Skeletal muscle tissue (tissue), 4 donors: ENCODE data around the gene STEAP2. TPM values are rescaled to one million over a fixed set of nuclear protein-coding genes. Genes with fewer than 3 reads are reported as not detected.

Experiments
- H3K27ac ChIP-seq: one replicate; pipeline ENCODE4 v1.7.0; 2013; ENCODE audit warnings: mild to moderate bottlenecking, low read depth, low read length, inconsistent platforms
- H3K27me3 ChIP-seq, 3 donors: one replicate each; pipeline ENCODE4 v1.7.0; 2013; ENCODE audit warnings: low read length in 3 of 3; ENCODE audit not compliant: control insufficient read depth in 3 of 3, insufficient read depth in 3 of 3
- H3K36me3 ChIP-seq, 3 donors: one replicate each; pipeline ENCODE4 v1.7.0; 2013; ENCODE audit warnings: low read length in 3 of 3; ENCODE audit not compliant: control insufficient read depth in 3 of 3, insufficient read depth in 3 of 3
- H3K4me1 ChIP-seq, 3 donors: one replicate each; pipeline ENCODE4 v1.7.0; 2013; ENCODE audit warnings: low read length in 3 of 3, mild to moderate bottlenecking in 3 of 3; ENCODE audit not compliant: control insufficient read depth in 3 of 3, insufficient read depth in 3 of 3
- H3K4me3 ChIP-seq, 3 donors: one replicate each; pipeline ENCODE4 v1.7.0; 2013; ENCODE audit warnings: low read length in 3 of 3
- H3K9ac ChIP-seq, 3 donors: one replicate each; pipeline ENCODE4 v1.7.0; 2013; ENCODE audit warnings: low read length in 3 of 3, mild to moderate bottlenecking in 3 of 3, moderate library complexity in 2 of 3, low read depth in 1 of 3
- H3K9me3 ChIP-seq, 3 donors: one replicate each; pipeline ENCODE4 v1.7.0; 2013; ENCODE audit warnings: low read length in 3 of 3; ENCODE audit not compliant: control insufficient read depth in 3 of 3
- total RNA-seq: library from RNA; depleted of rRNA; stranded (reverse); fragments of >200 nt; gene quantifications from one replicate; pipeline ENCODE4 v1.2.3, GENCODE V29; 2014
- donor health status: Osteomylitis.

STEAP2 gene
- total RNA-seq, 1 donor from 2014 or later = 2.6 TPM

DNA sequence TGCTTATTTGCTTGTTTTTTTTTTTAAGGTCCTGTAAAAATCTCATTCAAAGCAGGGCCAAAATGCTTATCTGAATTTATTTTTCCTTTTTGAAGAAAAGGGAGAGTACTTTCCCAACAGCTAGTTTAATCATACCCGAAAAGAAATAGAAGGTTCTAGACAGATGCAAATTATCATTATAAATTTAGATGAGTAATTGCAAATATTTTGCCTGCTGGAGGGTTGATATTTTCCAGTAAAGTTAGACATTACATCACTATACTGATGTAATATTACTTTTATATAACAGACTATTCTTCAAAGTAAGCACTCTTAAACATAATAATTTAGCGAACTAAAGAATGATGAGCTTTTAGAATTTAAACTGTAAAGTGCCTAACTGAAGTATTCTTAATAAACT, 19.3 kb downstream of the STEAP2 start:
- H3K9me3 ChIP-seq = no peaks in the 10 kb centered on the region

DNA sequence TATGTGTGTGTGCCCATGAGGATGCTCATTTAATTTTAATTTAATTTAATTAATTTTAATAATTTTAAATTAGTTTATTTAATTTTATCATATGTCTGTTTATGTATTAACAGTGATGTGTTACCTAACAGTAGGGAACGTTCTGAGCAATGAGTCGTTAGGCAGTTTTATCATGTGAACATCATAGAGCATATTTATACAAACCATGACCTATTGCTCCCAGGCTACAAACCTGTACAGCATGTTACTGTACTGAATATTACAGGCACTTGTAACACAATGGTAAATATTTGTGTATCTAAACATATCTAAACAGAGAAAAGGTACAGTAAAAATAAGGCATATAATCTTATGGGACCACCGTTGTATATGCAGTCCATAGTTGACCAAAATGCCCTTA, 19.8 kb downstream of the STEAP2 start:
- no peak overlapping the region for H3K27ac ChIP-seq
- H3K4me1 ChIP-seq = no peaks in the 10 kb centered on the region
- H3K36me3 ChIP-seq = no peaks in the 10 kb centered on the region
- H3K4me3 ChIP-seq = no peak overlapping the region
- no peak overlapping the region for H3K9ac ChIP-seq
- H3K27me3 ChIP-seq = no peaks in the 10 kb centered on the region
- no peaks in the 10 kb centered on the region for H3K9me3 ChIP-seq

More for the DNA sequence above, 19.3 kb downstream of the STEAP2 start:
- no peaks in the 10 kb centered on the region for H3K27me3 ChIP-seq
- no peak overlapping the region for H3K4me3 ChIP-seq
- no peaks in the 10 kb centered on the region for H3K4me1 ChIP-seq
- H3K27ac ChIP-seq = no peak overlapping the region
- no peaks in the 10 kb centered on the region for H3K36me3 ChIP-seq
- H3K9ac ChIP-seq = no peak overlapping the region

DNA sequence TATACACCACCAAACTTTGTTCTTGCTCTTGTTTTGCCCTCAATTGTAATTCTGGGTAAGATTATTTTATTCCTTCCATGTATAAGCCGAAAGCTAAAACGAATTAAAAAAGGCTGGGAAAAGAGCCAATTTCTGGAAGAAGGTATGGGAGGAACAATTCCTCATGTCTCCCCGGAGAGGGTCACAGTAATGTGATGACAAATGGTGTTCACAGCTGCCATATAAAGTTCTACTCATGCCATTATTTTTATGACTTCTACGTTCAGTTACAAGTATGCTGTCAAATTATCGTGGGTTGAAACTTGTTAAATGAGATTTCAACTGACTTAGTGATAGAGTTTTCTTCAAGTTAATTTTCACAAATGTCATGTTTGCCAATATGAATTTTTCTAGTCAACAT, 20.9 kb downstream of the STEAP2 start:
- Histone ChIP-seq H3K9me3 (no peaks in the 10 kb centered on the region), H3K27ac (no peak overlapping the region), H3K4me1 (no peaks in the 10 kb centered on the region)

DNA sequence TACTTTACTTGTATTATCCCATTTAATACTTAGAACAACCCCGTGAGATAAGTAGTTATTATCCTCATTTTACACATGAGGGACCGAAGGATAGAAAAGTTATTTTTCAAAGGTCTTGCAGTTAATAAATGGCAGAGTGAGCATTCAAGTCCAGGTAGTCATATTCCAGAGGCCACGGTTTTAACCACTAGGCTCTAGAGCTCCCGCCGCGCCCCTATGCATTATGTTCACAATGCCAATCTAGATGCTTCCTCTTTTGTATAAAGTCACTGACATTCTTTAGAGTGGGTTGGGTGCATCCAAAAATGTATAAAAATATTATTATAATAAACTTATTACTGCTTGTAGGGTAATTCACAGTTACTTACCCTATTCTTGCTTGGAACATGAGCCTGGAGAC, 22.0 kb downstream of the STEAP2 start:
- Histone ChIP-seq H3K4me3 (no peak overlapping the region), H3K27me3 (no peaks in the 10 kb centered on the region), H3K36me3 (no peaks in the 10 kb centered on the region), H3K9ac (no peak overlapping the region), H3K4me1 (no peaks in the 10 kb centered on the region), H3K9me3 (no peaks in the 10 kb centered on the region), H3K27ac (no peak overlapping the region)

More for the DNA sequence above, 20.9 kb downstream of the STEAP2 start:
- H3K4me3 ChIP-seq = no peak overlapping the region
- no peaks in the 10 kb centered on the region for H3K36me3 ChIP-seq
- H3K27me3 ChIP-seq = no peaks in the 10 kb centered on the region
- no peak overlapping the region for H3K9ac ChIP-seq

DNA sequence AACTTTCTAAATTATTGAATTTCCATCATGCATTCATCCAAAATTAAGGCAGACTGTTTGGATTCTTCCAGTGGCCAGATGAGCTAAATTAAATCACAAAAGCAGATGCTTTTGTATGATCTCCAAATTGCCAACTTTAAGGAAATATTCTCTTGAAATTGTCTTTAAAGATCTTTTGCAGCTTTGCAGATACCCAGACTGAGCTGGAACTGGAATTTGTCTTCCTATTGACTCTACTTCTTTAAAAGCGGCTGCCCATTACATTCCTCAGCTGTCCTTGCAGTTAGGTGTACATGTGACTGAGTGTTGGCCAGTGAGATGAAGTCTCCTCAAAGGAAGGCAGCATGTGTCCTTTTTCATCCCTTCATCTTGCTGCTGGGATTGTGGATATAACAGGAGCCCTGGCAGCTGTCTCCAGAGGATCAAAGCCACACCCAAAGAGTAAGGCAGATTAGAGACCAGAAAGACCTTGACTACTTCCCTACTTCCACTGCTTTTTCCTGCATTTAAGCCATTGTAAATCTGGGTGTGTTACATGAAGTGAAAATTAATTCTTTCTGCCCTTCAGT, 25.3 kb downstream of the STEAP2 start:
- Histone ChIP-seq H3K27me3 (no peaks in the 10 kb centered on the region), H3K4me3 (no peak overlapping the region), H3K4me1 (no peaks in the 10 kb centered on the region), H3K9me3 (no peaks in the 10 kb centered on the region), H3K9ac (no peak overlapping the region), H3K27ac (no peak overlapping the region), H3K36me3 (no peaks in the 10 kb centered on the region)

DNA sequence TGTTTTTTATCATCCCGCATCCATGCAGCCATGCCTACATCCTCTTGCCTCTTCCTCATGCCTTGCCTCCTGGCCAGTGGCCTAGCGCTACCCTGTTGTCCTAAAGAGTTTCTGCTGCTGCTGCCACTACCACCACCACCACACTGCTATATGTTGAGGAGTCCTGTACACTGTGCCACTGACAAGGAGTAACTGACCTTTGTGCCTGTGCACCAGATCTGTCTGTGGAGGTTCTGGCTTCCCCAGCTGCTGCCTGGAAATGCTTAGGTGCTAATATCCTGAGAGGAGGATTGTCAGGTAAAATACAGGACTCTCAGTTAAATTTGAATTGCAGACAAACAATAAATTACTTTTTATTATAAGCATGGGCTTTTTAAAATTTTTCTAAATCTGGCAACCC, 26.5 kb downstream of the STEAP2 start:
- Histone ChIP-seq H3K27me3 (no peaks in the 10 kb centered on the region), H3K9me3 (no peaks in the 10 kb centered on the region), H3K4me1 (no peaks in the 10 kb centered on the region), H3K4me3 (no peak overlapping the region), H3K9ac (no peak overlapping the region), H3K36me3 (no peaks in the 10 kb centered on the region), H3K27ac (no peak overlapping the region)

DNA sequence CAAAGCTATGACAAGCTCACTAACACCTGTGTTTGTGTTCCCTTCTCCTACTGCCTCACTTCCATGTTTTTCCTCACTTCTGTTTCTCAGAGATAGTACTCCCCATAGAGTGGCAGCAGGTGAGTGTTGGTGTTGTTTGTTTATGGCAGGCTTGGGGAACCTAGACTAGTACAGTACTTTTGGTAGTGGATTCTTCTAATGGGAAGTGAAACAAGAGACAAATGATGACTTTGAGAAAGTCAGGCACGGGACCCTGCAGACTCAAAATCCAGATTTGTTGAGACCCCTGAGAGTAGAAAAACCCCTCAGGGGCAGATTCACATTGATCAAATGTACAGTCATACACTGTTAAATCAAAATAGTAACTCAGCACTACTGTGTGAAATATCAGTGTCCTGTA, 27.0 kb downstream of the STEAP2 start:
- Histone ChIP-seq H3K9ac (no peak overlapping the region), H3K4me1 (no peaks in the 10 kb centered on the region), H3K27ac (no peak overlapping the region), H3K27me3 (no peaks in the 10 kb centered on the region), H3K9me3 (no peaks in the 10 kb centered on the region), H3K4me3 (no peak overlapping the region), H3K36me3 (no peaks in the 10 kb centered on the region)

DNA sequence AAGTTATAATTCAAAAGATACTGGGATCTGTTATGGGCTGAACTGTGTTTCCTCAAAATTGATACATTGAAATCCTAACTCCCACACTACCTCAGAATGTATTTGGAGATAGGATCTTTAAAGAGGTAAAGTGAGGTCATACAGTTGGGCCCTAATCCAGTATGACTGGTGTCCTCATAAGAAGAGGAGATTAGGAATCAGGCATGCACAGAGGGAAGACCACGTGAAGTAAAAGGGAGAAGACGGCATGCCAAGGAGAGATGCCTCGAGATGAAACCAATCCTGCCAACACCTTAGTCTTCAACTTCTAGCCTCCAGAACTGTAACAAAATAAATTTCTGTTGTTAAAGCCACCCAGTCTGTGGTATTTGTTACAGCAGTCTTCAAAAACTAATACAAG, 27.5 kb downstream of the STEAP2 start:
- no peaks in the 10 kb centered on the region for H3K9me3 ChIP-seq
- H3K27me3 ChIP-seq = no peaks in the 10 kb centered on the region
- no peak overlapping the region for H3K9ac ChIP-seq
- H3K4me3 ChIP-seq = no peak overlapping the region
- H3K36me3 ChIP-seq = no peaks in the 10 kb centered on the region
- peaks cover 0 to 1% (median under 1%) of the 10 kb centered on the region in 3 donors for H3K4me1 ChIP-seq
- no peak overlapping the region for H3K27ac ChIP-seq

DNA sequence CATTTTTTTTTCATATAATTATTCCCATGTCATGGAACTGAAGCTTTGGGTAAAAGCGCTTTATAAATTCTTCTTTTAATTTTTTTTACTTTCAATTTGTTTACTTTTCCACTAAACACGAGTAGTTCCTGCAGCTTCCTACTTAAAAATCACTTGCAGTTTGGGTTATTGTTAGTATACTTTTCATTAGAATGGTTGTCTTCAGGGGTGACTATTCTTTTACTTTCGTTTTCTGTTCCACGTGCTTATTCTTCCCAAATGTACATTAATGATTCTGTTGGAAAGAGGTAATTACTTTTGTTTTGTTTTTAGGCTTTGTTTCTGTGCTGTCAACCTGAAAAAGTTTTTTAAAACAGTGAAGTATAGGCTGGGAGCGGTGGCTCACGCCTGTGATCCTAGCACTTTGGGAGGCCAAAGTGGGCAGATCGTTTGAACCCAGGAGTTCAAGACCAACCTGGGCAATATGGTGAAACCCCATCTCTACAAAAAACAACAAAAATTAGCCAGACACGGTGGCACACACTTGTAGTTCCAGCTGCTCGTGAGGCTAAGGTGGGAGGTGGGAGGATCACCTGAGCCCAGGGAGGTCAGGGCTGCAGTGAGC, 28.2 kb downstream of the STEAP2 start:
- H3K27ac ChIP-seq = no peak overlapping the region

DNA sequence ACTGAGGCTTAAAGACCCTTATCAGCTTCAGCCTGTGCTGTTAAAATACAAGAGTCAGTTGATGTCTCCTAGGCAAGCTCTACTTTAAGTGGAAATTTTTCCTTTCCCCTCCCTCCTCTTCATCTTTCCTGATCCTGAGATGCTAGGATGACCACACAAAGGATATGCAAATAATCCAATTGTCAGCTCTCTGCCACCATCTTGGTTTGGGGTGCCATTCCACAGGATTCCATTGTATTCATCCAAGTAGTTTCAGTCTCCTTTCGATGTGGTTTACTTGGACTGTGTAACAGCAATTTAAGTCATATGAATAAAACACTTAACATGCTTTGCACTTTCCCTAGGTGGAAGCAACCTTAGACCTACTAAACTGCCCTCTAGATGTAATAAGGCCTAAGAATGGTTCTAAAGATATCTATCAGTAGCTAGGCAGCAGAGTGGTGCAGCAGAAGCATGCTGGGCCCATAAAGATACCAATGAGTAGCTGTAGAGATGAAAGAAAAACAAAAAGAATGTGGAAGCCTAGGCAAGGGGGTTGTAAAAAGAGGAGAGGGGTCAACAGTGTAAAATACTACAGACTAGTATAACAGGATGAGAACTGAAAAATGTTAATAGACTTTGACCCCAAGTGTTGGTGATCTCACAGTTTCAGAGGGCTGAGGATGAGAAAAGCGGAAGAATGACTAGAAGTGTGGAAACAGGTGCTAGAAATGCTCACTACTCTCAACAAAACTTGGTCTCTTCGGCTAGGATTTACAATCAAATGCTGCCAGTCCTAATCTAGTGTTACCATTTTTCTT, 31.0 kb downstream of the STEAP2 start:
- Histone ChIP-seq H3K4me3 (no peak overlapping the region), H3K36me3 (no peaks in the 10 kb centered on the region), H3K27me3 (no peaks in the 10 kb centered on the region), H3K9me3 (no peaks in the 10 kb centered on the region), H3K4me1 (peaks cover 11 to 15% (median 12%) of the 10 kb centered on the region in 3 donors), H3K27ac (no peak overlapping the region), H3K9ac (no peak overlapping the region)

More for the DNA sequence above, 28.2 kb downstream of the STEAP2 start:
- Histone ChIP-seq H3K4me1 (peaks cover 4 to 8% (median 6%) of the 10 kb centered on the region in 3 donors), H3K9me3 (no peaks in the 10 kb centered on the region), H3K9ac (no peak overlapping the region), H3K36me3 (no peaks in the 10 kb centered on the region), H3K27me3 (no peaks in the 10 kb centered on the region), H3K4me3 (no peak overlapping the region)
